Left renal cortex interstitium (tissue), 4 donors: ENCODE results near the gene CSPG4. TPM values are rescaled to one million over a fixed set of nuclear protein-coding genes. Genes with fewer than 3 reads are reported as not detected.

Source experiments
- DNase-seq, 4 donors: peaks; one replicate each; pipeline ENCODE4 v3.0.0-alpha.2; 2013; ENCODE audit warnings: low read depth in 4 of 4, low spot score in 2 of 4, missing footprints in 1 of 4
- polyA plus RNA-seq, 4 donors: library from polyadenylated mRNA; unstranded; fragments of 120-200 nt; gene quantifications; one replicate each; pipeline ENCODE4 v1.2.1, GENCODE V29; 2013; ENCODE audit not compliant: insufficient read length in 4 of 4

Gene CSPG4
- polyA plus RNA-seq, 4 donors, result 6.9 to 10.2 (median 9.4) TPM

- peak; percentile 84 to 93 (median 88) for DNase-seq
These were observed 86.9 kb downstream of the CSPG4 start, which contains the start of gene SNUPN for GRCh38 chr15:75625542-75626347. SNUPN (minus strand) TSS chr15:75625725; CDS start chr15:75621051, 4,674 bp downstream.

Other genes with a start within 250 kb of the CSPG4 start
- 10 to 100 TPM; 39.8 to 45.4 (median 42.8) TPM for gene PTPN9, start 133.5 kb downstream of the CSPG4 start, polyA plus RNA-seq
- 10 to 100 TPM; 29.1 to 32.7 (median 32.0) TPM for gene SNUPN, start 87.1 kb downstream of the CSPG4 start, polyA plus RNA-seq
- gene IMP3, start 72.6 kb downstream of the CSPG4 start, polyA plus RNA-seq, result 10 to 100 TPM; 48.6 to 64.1 (median 54.3) TPM
- gene SNX33, start 64.9 kb downstream of the CSPG4 start, polyA plus RNA-seq, result 10 to 100 TPM; 19.4 to 21.9 (median 20.3) TPM
- gene UBE2Q2, start 130.6 kb upstream of the CSPG4 start, polyA plus RNA-seq, result 10 to 100 TPM; 42.9 to 58.0 (median 51.5) TPM
- 10 to 100 TPM; 48.0 to 53.9 (median 50.0) TPM for gene FBXO22, start 191.0 kb upstream of the CSPG4 start, polyA plus RNA-seq